OCI-LY3 (cell line): ENCODE measurements around the gene ABHD12.

Experiments
- CTCF ChIP-seq: fragments of 200-600, 300-600 bp; sonication (generic); IDR thresholded peaks from 2 replicates; pipeline ENCODE4 v1.5.1; 2014; ENCODE audit warnings: antibody characterized with exemption, low read length, low read depth
- EZH2phosphoT487 ChIP-seq: fragments of 200-600 bp; shearing (Covaris generic); IDR thresholded peaks from 2 replicates; pipeline ENCODE4 v1.6.1; 2018; ENCODE audit warnings: antibody characterized with exemption, mixed run types, low read depth

GRCh38 chr20:25424536-25424935, 33.9 kb upstream of the ABHD12 start:
- TF ChIP-seq CTCF (no peak), EZH2phosphoT487 (no peak)
